Fibroblast of skin of back (primary cell): Measurements from ENCODE around the gene HOXD12.

Source experiments
- DNase-seq: peaks from one replicate; pipeline ENCODE4 v3.0.0-alpha.2; 2013

The HOXD12 gene

GRCh38 chr2:176093145-176093897, 6.3 kb upstream of the HOXD12 start:
- DNase-seq = no peak

DNA sequence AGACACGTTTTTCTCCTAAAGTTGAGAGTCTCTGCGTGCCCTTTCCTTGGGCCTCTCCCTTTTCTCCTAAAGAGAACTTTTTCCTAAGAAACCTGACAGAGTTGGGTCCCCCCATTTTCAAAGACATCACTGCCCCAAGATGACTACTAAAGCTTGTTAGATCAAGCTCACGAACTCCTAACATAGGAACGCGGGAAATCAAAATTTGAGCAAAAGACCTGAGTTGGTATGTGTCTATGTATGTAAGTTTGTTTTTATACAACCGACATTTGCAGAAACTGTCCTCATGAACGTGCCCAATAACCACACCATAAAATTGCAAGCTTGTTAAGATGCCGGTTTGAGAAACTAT, 5.7 kb upstream of the HOXD12 start:
- DNase-seq = no peak

- no peak for DNase-seq
These were observed 5.2 kb upstream of the HOXD12 start for GRCh38 chr2:176094349-176094748.

- DNase-seq = no peak
These were observed 4.2 kb upstream of the HOXD12 start for GRCh38 chr2:176095421-176095820.

GRCh38 chr2:176096243-176096985, 3.2 kb upstream of the HOXD12 start:
- no peak for DNase-seq

GRCh38 chr2:176096986-176097819, 2.4 kb upstream of the HOXD12 start:
- peak; percentile 62 for DNase-seq

DNA sequence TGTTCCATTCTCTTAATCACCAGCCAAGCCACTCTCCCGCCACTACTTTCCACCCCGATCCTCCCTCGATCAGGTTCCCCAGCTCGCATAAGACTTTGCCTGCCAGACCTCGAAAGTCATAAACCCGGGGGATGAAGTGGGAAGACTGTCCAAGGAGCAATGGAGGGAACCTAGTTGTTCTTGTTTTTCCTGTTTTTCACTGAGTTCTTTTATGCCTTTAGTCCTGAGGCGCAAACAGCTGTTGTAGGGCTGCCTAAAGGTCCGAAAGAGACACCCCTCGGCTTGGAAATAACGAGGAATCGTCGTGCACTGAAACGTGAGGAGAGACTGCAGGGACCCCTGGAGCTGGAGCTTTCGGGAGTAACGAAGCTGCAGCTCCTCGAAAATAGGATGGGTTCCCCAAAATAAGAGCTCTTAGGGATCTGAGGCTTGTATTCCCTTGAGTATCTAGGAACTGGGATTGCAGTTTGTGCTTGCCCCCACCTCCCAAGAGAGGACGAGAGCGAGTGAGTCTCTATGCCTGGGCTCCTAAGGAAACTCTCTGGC, 1.7 kb upstream of the HOXD12 start:
- no peak for DNase-seq

DNA sequence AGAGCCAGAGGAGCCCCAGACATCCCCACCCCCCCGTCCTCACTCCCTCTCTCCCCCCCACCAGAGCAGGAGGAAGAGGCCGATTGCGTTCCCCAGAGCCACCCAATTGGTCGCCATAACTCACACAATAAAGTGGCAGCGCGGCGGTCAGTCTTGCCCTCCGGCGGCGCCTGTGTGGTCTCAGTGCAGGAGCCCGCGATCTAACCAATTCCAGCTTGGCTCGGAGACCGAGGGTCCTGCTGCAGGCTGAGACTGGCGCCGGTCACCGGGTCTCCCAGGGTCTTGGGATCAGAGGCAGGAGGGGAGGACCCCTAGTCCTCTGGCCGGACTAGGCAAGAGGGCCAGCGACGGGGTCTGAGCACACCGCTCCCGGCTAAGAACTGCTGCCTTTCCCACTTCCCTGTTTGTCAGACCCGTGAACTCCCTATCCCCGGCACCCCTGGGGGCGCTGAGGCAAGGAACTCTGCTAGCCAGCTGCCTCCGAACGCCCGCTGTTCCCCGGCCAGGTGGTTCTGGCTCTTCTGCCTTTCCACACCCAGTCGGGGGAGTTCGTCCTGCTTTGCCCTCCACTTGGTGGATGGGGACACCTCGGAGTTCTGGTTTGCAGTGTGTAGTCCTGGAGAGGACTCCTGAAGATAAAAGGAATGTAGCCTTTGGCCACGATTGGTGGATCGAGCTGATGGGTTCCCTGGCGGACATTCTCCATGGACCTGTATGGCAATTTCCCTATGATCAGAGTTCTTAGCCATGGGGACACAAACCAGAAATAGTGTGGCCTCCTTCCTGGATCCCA, 1.0 kb upstream of the HOXD12 start:
- no peak for DNase-seq

- DNase-seq = no peak
These were observed 352 bp upstream of the HOXD12 start for GRCh38 chr2:176099159-176099727.

DNA sequence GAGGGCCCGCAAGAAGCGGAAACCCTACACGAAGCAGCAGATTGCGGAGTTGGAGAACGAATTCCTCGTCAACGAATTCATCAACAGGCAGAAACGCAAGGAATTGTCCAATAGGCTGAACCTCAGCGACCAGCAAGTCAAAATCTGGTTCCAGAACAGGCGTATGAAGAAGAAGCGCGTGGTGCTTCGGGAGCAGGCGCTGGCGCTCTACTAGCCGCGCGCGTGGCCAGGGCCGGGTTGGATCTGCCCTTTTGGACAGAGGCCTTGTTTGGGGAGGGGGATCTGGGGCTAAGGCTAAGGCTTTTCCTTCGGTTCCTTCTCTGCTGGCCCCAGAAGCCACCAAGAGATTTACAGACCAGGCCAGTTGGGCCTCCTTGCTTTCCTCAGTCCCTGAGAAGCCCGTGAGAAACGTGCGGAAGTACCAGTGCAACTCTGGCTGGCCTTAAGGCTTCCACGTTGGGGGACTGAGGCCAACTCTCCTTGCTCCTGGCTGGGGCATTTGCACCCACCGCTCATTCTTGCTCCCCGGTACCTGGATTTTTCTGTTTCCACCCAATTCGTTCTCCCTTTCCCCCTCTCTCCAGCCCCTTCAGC, 1.0 kb downstream of the HOXD12 start:
- DNase-seq = no peak

GRCh38 chr2:176101216-176101830, 1.7 kb downstream of the HOXD12 start:
- DNase-seq = no peak

GRCh38 chr2:176101842-176102241, 2.2 kb downstream of the HOXD12 start:
- no peak for DNase-seq

DNA sequence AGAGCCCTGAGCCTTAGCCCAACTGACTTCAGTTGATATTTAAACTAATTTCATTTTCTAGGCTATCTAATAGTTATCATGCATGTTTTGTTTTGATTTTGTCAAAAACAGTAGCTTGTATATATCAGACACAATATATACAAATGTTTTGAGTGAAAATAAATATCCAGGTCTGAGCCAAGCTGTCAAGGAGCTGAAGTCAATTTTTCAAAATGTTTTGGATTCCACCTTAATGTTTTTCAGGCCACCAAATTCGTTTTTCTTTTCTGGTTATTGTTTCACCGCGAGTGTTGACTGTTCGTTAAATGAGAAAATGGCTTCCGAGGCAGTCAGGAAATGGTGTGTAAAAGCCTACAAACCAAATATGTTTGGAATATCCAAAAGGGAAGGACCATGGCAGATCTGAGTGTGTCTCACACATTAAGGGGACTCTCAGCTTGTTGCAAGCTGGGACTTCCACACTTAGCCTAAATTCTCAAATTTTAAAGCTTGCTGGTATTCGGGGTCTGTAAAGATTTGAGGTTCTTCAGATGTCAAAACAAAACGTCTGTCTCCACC, 2.8 kb downstream of the HOXD12 start:
- no peak for DNase-seq

GRCh38 chr2:176103194-176103593, 3.6 kb downstream of the HOXD12 start:
- DNase-seq = no peak

DNA sequence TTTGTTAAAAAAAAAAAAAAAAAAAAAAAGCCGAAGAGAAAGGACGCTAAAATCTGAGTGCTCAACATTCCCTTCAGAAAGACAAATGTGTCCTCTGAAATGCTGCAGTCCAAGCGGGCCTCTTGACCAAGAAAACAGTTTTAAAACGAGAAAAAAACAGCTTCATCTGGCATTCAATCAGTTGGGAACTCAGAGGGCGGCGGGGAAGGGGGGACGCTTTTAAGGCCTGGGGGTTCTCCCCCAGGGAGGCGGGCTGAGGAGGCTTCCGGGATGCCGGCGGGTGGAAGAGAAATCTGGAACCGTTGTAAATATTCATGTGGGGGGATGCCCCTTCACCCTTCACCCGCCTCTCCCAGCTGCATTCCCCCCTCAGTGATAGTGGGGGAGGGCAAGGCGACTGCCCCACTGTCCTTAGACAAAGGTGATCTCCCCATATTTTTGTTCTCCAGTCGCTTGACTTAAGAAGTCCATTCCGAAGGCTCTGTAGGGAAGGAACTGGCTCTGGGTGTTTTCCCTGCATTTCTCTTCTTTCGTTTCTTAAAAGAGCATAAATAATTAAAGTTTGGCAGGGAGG, 4.2 kb downstream of the HOXD12 start:
- DNase-seq = no peak

- DNase-seq = peak; percentile 34
These were observed 4.9 kb downstream of the HOXD12 start for GRCh38 chr2:176104316-176105077.

DNA sequence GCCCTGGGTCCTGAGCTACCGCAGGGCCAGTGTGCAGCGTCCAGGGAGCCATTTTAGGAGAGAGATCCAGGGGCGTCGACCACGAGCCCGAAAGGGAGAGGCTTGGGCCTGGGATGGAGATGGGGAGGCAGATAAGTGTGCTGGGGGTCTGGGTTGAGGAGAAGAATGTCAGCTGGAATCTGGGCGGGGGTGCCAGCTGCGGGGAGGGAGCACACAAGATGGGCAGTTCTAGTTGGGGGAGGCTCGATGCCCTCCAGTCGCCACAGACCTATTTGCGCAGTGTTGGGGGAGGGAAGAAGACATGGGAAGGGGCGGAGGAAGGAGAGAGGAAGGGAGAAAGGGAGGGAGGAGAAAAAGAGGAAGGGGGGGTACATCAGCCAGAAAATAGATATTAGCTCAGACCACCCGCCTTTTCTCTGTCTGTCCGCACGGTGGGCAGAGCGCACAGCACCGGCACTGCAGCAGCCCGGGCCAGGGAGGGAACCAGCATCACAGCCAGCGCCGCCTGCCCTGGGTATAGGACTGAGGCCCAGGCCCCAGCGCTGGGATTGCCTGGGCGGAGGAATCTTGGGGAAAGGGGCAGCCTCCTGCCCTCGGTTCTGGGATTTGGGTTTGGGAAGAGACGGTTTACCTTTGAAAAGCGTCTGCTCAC, 5.6 kb downstream of the HOXD12 start:
- DNase-seq = no peak

GRCh38 chr2:176105730-176106580, 6.4 kb downstream of the HOXD12 start:
- DNase-seq = no peak
